NCI-H1417 treated with DMSO at 0.1 percent for 48 hours (cell line): ENCODE results near the gene CACNA1D.
"Not testable (repeated sequence)": the region's sequence is repeated elsewhere in the genome, so short reads cannot be mapped to it uniquely, and the experiment has no call there.

ENCODE experiments used
- DNase-seq: peaks from one replicate; lab custom pipeline; 2025; lab: John Stamatoyannopoulos, UW

CACNA1D gene

GRCh38 chr3:53493963-53494791 is at the start of gene CACNA1D:
Gene CACNA1D, plus strand, starts transcription at chr3:53494611. Its CDS starts 556 bp downstream, at chr3:53495167.
- no peak for DNase-seq

- DNase-seq, result no peak
Measured at GRCh38 chr3:53457068-53457467, 37.3 kb upstream of the CACNA1D start.

GRCh38 chr3:53460326-53460725 is 34.1 kb upstream of the CACNA1D start:
- DNase-seq, result no peak

DNA sequence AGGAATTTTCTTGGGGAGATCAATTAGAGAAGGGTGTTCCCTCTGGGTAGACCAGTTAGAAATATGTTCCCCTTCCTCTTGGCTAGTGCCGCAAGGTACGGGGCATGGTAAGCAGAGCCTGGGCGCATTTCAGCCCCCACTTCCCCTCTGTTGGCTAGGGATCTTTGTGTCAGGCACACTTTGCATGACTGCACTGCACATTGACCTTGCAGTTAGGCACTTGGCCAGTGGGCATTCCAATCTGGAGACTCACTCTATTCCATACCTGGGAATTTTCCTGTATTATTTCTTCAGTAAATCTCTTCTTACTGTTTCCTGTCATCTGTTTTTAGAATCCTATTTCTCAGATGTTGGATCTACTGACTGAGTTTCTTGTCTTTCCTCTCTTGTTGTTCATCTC is 30.0 kb upstream of the CACNA1D start:
- no peak for DNase-seq

- not testable (repeated sequence) for DNase-seq
Measured at GRCh38 chr3:53469758-53470157, 24.7 kb upstream of the CACNA1D start.

DNA sequence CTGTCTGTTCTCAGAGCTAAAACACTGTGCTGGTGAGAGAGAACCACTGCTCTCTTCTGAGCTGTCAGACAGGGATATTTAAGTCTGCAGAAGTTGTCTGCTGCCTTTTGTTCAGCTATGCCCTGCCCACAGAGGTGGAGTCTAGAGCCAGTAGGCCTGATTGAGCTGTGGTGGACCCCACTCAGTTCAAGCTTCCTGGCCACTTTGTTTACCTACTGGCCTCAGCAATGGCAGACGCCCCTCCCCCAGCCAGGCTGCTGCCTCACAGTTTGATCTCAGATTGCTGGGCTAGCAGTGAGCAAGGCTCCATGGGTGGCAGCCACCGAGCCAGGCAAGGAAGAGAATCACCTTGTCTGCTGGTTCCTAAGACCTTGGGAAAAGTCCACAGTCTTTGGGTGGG is 21.0 kb upstream of the CACNA1D start:
- DNase-seq, result no peak

DNA sequence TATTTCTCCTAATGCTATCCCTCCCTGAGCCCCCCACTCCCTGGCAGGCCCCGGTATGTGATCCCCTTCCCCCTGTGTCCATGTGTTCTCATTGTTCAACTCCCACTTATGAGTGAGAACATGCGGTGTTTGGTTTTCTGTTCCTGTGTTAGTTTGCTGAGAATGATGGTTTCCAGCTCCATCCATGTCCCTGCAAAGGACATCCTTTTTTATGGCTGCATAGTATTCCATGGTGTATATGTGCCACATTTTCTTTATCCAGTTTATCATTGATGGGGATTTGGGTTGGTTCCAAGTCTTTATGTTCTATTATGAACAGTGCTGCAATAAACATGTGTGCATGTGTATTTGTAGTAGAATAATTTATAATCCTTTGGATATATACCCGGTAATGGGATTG is 18.0 kb upstream of the CACNA1D start:
- not testable (repeated sequence) for DNase-seq

- not testable (repeated sequence) for DNase-seq
Measured at GRCh38 chr3:53477689-53478088, 16.7 kb upstream of the CACNA1D start.

DNA sequence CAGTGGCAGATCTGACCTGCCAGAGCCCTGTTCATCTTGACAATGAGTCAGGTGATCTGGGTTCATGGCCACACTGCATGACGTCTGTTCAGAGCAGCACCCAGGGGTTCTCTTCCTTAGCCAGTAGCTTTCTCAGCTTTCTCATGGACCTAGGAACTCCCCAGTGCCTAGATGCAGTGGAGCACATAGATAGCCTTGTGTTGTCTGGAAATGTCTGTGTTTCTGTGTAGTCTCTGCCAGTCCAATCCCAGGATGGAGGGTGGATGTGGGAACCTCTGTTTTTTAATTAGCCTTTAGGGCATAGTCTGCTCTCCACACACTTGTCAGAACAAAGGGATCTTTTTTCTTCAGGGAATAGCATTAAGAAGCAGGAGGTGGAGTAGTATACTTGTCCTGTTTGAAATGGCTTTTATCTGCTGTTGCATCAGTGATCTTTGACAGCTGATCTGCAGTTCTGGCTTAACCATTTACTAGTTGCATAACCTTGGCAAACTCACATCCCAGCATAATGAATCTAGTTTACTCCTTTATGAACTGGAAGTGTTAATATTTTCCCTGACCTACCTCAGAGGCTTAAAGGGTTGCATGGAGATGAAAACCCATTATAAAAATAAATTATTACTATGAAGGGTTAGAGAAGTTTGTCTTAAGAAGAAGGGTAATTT is 16.1 kb upstream of the CACNA1D start:
- no peak for DNase-seq

DNA sequence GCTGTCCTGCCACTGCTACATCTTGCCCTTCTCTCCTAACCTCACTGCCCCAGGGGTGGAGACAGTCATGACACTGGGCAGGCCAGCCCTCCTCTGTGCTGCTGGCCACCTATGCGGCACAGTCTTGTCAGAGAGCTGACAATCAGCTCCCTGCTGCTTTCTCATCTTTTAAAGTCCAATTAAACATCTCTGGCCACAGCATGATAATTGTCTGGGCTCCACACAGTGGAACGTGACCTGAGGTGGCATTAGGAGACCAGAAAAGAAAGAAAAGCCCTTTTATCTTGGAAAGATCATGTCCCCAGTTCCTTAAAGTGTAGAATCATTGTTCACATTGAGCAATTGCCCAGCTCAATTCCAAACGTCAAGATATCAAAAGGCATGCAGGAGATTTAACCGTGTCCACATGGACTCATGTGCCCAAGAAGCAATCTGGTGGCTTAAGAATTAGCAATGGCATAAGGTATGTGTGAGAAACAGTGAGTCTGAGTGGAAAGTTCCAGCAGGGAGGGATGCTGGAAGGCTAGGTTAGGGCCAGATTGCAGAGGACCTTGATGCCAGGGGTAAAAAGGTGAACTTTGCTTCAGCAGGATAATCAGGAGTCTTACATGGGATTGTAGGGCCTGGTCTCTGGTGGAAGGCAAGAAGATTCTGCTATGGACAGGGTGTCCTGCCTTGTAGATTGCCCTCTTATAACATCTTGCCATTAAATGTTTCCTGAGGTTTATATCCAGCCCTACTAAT is 15.3 kb upstream of the CACNA1D start:
- DNase-seq, result no peak

DNA sequence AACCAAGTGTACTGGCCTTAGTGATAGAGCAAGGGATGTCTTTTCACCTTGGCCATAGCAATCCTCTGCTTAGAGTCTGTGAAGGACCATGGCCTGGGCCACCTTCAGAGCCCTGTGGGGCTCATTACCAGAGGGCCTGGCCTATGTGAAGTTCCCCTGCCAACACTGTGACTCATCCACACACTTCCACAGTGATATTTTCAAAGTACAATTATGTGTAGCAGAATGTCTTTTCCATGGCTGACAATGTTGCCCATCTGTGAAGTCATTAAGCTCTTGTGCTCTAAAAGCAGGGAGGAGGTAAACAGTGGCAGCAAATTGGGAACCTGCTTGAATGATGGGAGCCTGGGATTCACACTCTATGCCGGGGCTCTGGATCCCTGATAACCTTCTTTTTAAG is 12.2 kb upstream of the CACNA1D start:
- no peak for DNase-seq

DNA sequence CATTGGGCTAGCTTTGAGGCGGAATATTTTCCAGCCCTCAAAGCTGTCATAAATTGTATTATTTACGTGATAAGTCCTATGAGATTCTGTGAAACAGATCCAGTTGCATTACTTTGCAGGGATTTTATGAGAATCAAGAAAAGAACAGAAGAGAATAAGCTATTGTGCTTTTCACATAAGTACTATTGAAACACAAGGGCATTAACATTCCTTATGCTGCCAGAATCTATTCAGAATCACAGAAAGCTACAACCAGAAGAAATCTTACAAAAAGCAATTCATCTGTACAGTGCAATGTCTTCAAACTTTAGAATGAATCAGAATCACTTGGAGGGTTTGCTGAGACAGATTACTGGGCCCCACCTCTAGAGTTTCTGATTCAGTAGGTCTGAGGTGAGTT is 10.6 kb upstream of the CACNA1D start:
- DNase-seq, result no peak

- DNase-seq, result no peak
Measured at GRCh38 chr3:53484984-53485383, 9.4 kb upstream of the CACNA1D start.

- DNase-seq, result no peak
Measured at GRCh38 chr3:53485675-53486403, 8.6 kb upstream of the CACNA1D start.

DNA sequence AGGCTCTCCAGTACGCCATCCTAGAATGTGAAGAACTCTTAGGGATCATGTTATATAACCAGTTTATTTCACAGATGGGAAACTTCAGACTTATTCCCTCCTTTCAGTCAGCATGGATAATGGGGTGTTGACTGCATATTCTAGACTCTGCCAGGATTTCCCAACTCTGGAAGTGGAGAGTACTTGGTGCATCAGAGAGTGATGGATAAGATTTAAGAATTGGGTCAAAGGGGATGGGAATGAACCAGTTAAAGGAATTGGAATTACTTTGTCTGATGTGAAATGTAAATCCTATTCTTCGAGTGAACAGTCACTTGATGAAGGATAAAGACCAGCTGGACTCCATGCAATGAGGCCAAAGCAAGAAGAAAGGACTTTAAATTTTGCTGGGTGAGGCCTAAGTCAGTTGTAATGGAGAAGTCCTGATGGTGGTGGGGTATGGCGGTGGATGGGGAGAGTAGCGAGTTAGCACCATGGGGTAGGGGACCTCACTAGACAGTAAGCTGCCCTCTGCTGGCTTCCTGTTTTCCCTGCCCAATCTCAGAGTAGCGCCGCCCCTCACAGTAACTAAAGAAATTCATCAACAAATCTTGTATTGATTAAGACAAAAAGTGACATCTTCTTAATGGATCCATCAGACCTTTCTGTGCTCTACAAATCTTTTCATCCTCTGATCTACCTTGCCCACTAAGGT is 7.3 kb upstream of the CACNA1D start:
- no peak for DNase-seq

DNA sequence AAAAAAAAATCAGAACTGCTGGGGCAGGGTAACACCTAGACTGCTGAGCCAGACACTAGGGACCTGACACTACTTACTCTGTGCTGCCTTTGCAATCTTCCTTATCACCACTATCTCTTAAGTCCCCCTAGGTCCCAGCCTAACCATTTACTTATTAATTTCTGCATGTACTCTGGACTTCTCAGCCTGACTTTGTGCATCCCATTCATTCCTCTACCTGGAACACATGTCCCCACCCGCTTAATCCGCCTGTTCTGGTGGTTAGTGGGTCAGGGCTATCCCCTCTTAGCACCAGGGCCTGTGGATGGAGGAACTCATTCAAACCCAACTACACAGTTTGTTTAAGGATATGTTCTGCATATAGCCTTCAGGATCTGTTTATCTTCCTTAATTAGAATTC is 5.0 kb upstream of the CACNA1D start:
- no peak for DNase-seq

GRCh38 chr3:53489787-53490458 is 4.5 kb upstream of the CACNA1D start:
- no peak for DNase-seq

DNA sequence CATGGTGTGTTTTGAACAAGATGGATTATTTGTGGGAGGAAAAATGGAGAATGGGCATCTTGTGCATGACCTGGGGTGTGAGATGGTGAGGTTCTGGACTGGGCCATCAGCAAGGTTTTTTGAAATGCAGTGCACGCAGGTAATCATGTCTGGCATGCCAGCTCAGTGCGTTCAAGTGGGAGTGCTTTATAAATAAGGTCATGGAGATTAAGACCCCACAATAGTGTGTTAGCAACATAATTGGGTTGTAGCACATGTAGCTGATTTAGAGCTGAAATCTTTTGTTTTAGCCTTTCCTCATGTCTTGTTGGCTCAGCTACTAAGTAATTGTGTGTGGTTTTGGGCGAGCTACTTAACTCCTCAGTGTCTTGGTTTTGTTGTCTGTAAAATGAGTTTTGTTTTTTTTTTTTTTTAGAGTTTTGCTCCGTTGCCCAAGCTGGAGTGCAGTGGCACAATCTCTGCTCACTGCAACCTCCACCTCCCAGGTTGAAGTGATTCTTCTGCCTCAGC is 3.9 kb upstream of the CACNA1D start:
- no peak for DNase-seq

- no peak for DNase-seq
Measured at GRCh38 chr3:53491276-53491675, 3.1 kb upstream of the CACNA1D start.

- no peak for DNase-seq
Measured at GRCh38 chr3:53493595-53493962, 832 bp upstream of the CACNA1D start.

DNA sequence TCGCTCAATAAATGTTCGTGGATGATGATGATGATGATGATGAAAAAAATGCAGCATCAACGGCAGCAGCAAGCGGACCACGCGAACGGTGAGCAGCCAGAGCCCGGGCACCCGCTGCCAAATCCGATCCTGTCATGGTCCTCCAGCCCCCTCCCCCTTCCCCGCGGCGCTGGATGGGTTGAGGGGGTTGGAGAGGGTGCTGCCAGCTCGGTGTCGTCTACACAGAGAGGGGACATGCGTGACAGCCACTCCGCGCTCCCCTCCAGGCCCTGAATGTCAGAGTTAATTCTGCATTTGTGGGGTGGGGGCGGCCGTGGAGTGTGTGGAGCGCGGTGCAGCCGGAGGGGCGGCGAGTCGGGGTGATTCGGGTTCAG is 722 bp downstream of the CACNA1D start:
- DNase-seq, result no peak
